GM12878 (cell line): ENCODE measurements around the gene CSMD2. TPM values are rescaled to one million over a fixed set of nuclear protein-coding genes. Genes with fewer than 3 reads are reported as not detected.

Experiments used
- ATAC-seq: fragments of 200-7000 bp; cut with Tn5 transposase; 3 replicates; pipeline ENCODE4 v1.9.1; 2020; ENCODE audit warnings: mild to moderate bottlenecking, moderate library complexity
- BruUV-seq: library from RNA; stranded (reverse); fragments of 400-500 nt; replicated peaks from 2 replicates; lab custom pipeline; 2021; lab: Mats Ljungman, UMichigan
- CTCF ChIA-PET: fragments of 300-600 bp; sonication (Branson Sonifier 250); formaldehyde crosslinking; extraction: SDS; loops from one replicate; lab custom pipeline; 2021; ENCODE audit warnings: inconsistent platforms; lab: Yijun Ruan, JAX
- POLR2A ChIA-PET: fragments of 350-600 bp; formaldehyde crosslinking; extraction: SDS; loops from one replicate; lab custom pipeline; 2021; ENCODE audit warnings: inconsistent platforms; lab: Charles Lee
- RAD21 ChIA-PET: fragments of 300-600 bp; sonication (Branson Sonifier 250); formaldehyde crosslinking; loops from one replicate; lab custom pipeline; 2023; ENCODE audit warnings: antibody characterized with exemption; ENCODE audit not compliant: unreplicated experiment; lab: Charles Lee
- SMC1A ChIA-PET: fragments of 300-600 bp; sonication (Branson Sonifier 250); formaldehyde crosslinking; loops from one replicate; lab custom pipeline; 2023; ENCODE audit not compliant: unreplicated experiment, uncharacterized antibody; lab: Charles Lee
- DNase-seq: peaks from one replicate; pipeline ENCODE4 v3.0.0-alpha.2; 2011; ENCODE audit warnings: low read depth, low spot score
- FAIRE-seq: peaks from 3 replicates; lab custom pipeline; 2011; peaks lifted over from hg19 to GRCh38; lab: Jason Lieb, UNC
- H2AFZ ChIP-seq: 2 replicates; pipeline ENCODE4 v1.6.0; 2011; ENCODE audit warnings: low read depth, low read length, control low read depth; ENCODE audit not compliant: control insufficient read depth
- H3K27ac ChIP-seq: 2 replicates; pipeline ENCODE4 v1.5.1; 2011; ENCODE audit warnings: control low read depth; ENCODE audit not compliant: control insufficient read depth, insufficient read depth
- H3K27me3 ChIP-seq, 2 experiments: replicated peaks in 1 of 2; 2 replicates each; pipeline versions ENCODE4 v1.6.0 to v1.6.1; 2011; ENCODE audit warnings: low read length in 1 of 2; ENCODE audit not compliant: control insufficient read depth in 2 of 2, insufficient read depth in 2 of 2
- H3K36me3 ChIP-seq, 2 experiments: 2 replicates each; pipeline ENCODE4 v1.5.1; 2011; ENCODE audit warnings: low read length in 1 of 2; ENCODE audit not compliant: control insufficient read depth in 2 of 2, insufficient read depth in 2 of 2
- H3K4me1 ChIP-seq: 2 replicates; pipeline ENCODE4 v1.6.1; 2011; ENCODE audit warnings: mild to moderate bottlenecking, low read length, moderate library complexity, mixed read lengths; ENCODE audit not compliant: control insufficient read depth, insufficient read depth
- H3K4me2 ChIP-seq: 2 replicates; pipeline ENCODE4 v1.6.0; 2011; ENCODE audit warnings: control low read depth; ENCODE audit not compliant: control insufficient read depth, insufficient read depth
- H3K4me3 ChIP-seq: fragments of 200-600 bp; sonication (generic); 2 replicates; pipeline ENCODE4 v1.5.1; 2016
- H3K79me2 ChIP-seq: 2 replicates; pipeline ENCODE4 v1.6.0; 2011; ENCODE audit warnings: low read length; ENCODE audit not compliant: control insufficient read depth, insufficient read depth
- H3K9ac ChIP-seq: 2 replicates; pipeline ENCODE4 v1.8.0; 2011; ENCODE audit warnings: low read length, control low read depth, mixed read lengths; ENCODE audit not compliant: control insufficient read depth, insufficient read depth
- H3K9me3 ChIP-seq: replicated peaks from 3 replicates; pipeline ENCODE4 v1.5.1; 2011; ENCODE audit warnings: mild to moderate bottlenecking, low read length; ENCODE audit not compliant: control insufficient read depth, insufficient read depth
- H4K20me1 ChIP-seq: 2 replicates; pipeline ENCODE4 v1.6.0; 2011; ENCODE audit not compliant: control insufficient read depth, insufficient read depth
- CHD2 ChIP-seq: IDR thresholded peaks from 2 replicates; pipeline ENCODE4 v1.6.1; 2011; ENCODE audit warnings: low read depth, low read length, improper control_type of control experiment, borderline replicate concordance
- EED ChIP-seq: sonication (generic); IDR thresholded peaks from 2 replicates; pipeline ENCODE4 v1.6.1; 2016; ENCODE audit warnings: antibody characterized with exemption, low read depth
- HDAC2 ChIP-seq: fragments of 200-600 bp; sonication (generic); IDR thresholded peaks from 2 replicates; pipeline ENCODE4 v1.6.1; 2017
- MYC ChIP-seq: IDR thresholded peaks from 2 replicates; pipeline ENCODE4 v1.6.1; 2011; ENCODE audit warnings: mild to moderate bottlenecking, low read length, moderate library complexity, inconsistent platforms; ENCODE audit not compliant: insufficient read depth, insufficient replicate concordance, insufficient read length, severe bottlenecking
- SIX5 ChIP-seq: IDR thresholded peaks from 2 replicates; pipeline ENCODE4 v1.6.1; 2011; ENCODE audit warnings: mild to moderate bottlenecking, low read depth, low read length, moderate library complexity; ENCODE audit not compliant: severe bottlenecking
- SRF ChIP-seq, 2 experiments: IDR thresholded peaks; 2 replicates each; pipeline ENCODE4 v1.6.1; 2011; ENCODE audit warnings: low read depth in 2 of 2, low read length in 2 of 2, mild to moderate bottlenecking in 1 of 2, moderate library complexity in 1 of 2
- WRNIP1 ChIP-seq: IDR thresholded peaks from 2 replicates; pipeline ENCODE4 v1.6.1; 2011; ENCODE audit warnings: low read depth, low read length, improper control_type of control experiment, borderline replicate concordance
- YY1 ChIP-seq: IDR thresholded peaks from 2 replicates; pipeline ENCODE4 v1.6.1; 2011; ENCODE audit warnings: low read depth, mild to moderate bottlenecking, low read length
- ZNF622 ChIP-seq: fragments of 450-650 bp; IDR thresholded peaks from 2 replicates; pipeline ENCODE4 v1.6.1; 2017; ENCODE audit warnings: mild to moderate bottlenecking, inconsistent platforms
- WGBS: methylation state at CpG from one replicate; pipeline ENCODE4 v1.1.6; 2016; ENCODE audit warnings: low lambda C conversion rate; ENCODE audit not compliant: insufficient replicate concordance, insufficient coverage; ENCODE audit errors: missing lambda C conversion rate; 5-methylcytosine and 5-hydroxymethylcytosine counted together
- in situ Hi-C: fragments of 300-500 bp; cut with MboI; formaldehyde crosslinking; loops from 9 replicates; pipeline ENCODE4 v1.14.3; 2018; ENCODE audit warnings: mixed read lengths
- intact Hi-C: fragments of 100-400 bp; cut with micrococcal nuclease; formaldehyde crosslinking; loops from one replicate; pipeline ENCODE4 v1.14.2; 2022; ENCODE audit not compliant: unreplicated experiment
- polyA plus RNA-seq, 11 experiments: library from polyadenylated mRNA; depleted of rRNA in 4 of 11; unstranded in 6 of 11; stranded (reverse) in 5 of 11; fragments of >200 nt; fragmentation: Nextera tagmentation in 4 of 11; fragmentation: Illumina TruSeq in 1 of 11; extraction: Ambion mirVana in 4 of 11; extraction: Trizol in 1 of 11; gene quantifications; 1 replicate in 1 of 11; 2 replicates in 10 of 11; pipeline versions ENCODE4 v1.2.1 to v1.2.3, GENCODE V29; 2011 to 2016; ENCODE audit warnings: inconsistent platforms in 2 of 11, missing spikeins in 2 of 11, low read depth in 1 of 11
- total RNA-seq, 4 experiments: library from RNA; depleted of rRNA in 3 of 4; stranded (reverse); fragments of >200 nt in 3 of 4; fragmentation: Illumina TruSeq in 1 of 4; extraction: Trizol in 1 of 4; gene quantifications; 2 replicates each; pipeline versions ENCODE4 v1.2.1 to v1.2.3, GENCODE V29; 2013 to 2021
- TF ChIP-seq, protein P1 (sequence below): IDR thresholded peaks from 2 replicates; pipeline ENCODE4 v1.6.1; 2011; ENCODE audit warnings: low read depth, mild to moderate bottlenecking, low read length, moderate library complexity, borderline replicate concordance; ENCODE audit errors: extremely low read depth
- TF ChIP-seq, protein P2 (sequence below): IDR thresholded peaks from 2 replicates; pipeline ENCODE4 v1.6.1; 2012; ENCODE audit warnings: improper control_type of control experiment, low read depth, low read length; ENCODE audit not compliant: insufficient replicate concordance
- TF ChIP-seq, protein P3 (sequence below): fragments of 450-650 bp; IDR thresholded peaks from 2 replicates; pipeline ENCODE4 v1.6.1; 2018; ENCODE audit warnings: borderline replicate concordance, mild to moderate bottlenecking; ENCODE audit not compliant: partially characterized antibody

The CSMD2 gene
- total and polyA plus RNA-seq, 10 of the 15 experiments (the other 5 are each of a cell fraction or from before 2014, with no cell fraction given) = under 0.01 TPM; not detected in 9

DNA sequence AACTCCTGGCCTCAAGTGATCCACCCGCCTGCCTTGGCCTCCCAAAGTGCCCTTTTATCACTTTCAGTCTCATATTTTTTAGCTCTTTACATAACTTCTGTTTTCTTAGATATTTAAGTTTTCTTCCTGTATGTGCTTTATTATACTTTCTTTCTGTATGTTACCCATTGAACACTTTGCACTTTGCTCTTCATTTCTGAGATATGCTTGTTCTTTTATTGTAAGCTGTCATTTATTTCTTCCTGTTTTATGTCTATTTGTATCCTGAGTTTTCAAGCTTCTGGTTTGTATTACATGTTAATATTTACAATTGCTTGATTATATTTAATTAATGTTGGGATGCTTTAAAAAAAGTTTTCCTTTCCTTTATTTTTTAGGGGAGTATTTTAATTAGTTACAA, 656.9 kb downstream of the CSMD2 start:
- no peaks in the 10 kb centered on the region for H3K27me3 ChIP-seq
- ATAC-seq = no peak
- DNase-seq = no peak
- ChIA-PET CTCF (no interaction called here), RAD21 (no interaction called here), SMC1A (no interaction called here), POLR2A (no interaction called here)
- H3K36me3 ChIP-seq = no peaks in the 10 kb centered on the region
- H3K9ac ChIP-seq = no peak overlapping the region
- 27% methylated on average over 1 of the region's 1 CpG for WGBS
- no peak overlapping the region for H3K4me2 ChIP-seq
- H3K4me3 ChIP-seq = no peak overlapping the region
- H4K20me1 ChIP-seq = no peaks in the 10 kb centered on the region
- in situ Hi-C loops = no loop called here
- TF ChIP-seq WRNIP1 = no peak
- no peak for TF ChIP-seq YY1
- TF ChIP-seq, protein P1, sequence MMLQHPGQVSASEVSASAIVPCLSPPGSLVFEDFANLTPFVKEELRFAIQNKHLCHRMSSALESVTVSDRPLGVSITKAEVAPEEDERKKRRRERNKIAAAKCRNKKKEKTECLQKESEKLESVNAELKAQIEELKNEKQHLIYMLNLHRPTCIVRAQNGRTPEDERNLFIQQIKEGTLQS = no peak
- TF ChIP-seq SRF (IDR thresholded peaks at IDR 0.05; ENCODE audit: low read depth in 2 of 2, low read length in 2 of 2) = no peak
- no peak for TF ChIP-seq EED
- TF ChIP-seq CHD2 = no peak
- TF ChIP-seq, protein P2, sequence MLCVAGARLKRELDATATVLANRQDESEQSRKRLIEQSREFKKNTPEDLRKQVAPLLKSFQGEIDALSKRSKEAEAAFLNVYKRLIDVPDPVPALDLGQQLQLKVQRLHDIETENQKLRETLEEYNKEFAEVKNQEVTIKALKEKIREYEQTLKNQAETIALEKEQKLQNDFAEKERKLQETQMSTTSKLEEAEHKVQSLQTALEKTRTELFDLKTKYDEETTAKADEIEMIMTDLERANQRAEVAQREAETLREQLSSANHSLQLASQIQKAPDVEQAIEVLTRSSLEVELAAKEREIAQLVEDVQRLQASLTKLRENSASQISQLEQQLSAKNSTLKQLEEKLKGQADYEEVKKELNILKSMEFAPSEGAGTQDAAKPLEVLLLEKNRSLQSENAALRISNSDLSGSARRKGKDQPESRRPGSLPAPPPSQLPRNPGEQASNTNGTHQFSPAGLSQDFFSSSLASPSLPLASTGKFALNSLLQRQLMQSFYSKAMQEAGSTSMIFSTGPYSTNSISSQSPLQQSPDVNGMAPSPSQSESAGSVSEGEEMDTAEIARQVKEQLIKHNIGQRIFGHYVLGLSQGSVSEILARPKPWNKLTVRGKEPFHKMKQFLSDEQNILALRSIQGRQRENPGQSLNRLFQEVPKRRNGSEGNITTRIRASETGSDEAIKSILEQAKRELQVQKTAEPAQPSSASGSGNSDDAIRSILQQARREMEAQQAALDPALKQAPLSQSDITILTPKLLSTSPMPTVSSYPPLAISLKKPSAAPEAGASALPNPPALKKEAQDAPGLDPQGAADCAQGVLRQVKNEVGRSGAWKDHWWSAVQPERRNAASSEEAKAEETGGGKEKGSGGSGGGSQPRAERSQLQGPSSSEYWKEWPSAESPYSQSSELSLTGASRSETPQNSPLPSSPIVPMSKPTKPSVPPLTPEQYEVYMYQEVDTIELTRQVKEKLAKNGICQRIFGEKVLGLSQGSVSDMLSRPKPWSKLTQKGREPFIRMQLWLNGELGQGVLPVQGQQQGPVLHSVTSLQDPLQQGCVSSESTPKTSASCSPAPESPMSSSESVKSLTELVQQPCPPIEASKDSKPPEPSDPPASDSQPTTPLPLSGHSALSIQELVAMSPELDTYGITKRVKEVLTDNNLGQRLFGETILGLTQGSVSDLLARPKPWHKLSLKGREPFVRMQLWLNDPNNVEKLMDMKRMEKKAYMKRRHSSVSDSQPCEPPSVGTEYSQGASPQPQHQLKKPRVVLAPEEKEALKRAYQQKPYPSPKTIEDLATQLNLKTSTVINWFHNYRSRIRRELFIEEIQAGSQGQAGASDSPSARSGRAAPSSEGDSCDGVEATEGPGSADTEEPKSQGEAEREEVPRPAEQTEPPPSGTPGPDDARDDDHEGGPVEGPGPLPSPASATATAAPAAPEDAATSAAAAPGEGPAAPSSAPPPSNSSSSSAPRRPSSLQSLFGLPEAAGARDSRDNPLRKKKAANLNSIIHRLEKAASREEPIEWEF = no peak
- TF ChIP-seq ZNF622 = no peak
- TF ChIP-seq MYC = no peak
- TF ChIP-seq SIX5 = no peak
- no peak for TF ChIP-seq HDAC2
- TF ChIP-seq, protein P3, sequence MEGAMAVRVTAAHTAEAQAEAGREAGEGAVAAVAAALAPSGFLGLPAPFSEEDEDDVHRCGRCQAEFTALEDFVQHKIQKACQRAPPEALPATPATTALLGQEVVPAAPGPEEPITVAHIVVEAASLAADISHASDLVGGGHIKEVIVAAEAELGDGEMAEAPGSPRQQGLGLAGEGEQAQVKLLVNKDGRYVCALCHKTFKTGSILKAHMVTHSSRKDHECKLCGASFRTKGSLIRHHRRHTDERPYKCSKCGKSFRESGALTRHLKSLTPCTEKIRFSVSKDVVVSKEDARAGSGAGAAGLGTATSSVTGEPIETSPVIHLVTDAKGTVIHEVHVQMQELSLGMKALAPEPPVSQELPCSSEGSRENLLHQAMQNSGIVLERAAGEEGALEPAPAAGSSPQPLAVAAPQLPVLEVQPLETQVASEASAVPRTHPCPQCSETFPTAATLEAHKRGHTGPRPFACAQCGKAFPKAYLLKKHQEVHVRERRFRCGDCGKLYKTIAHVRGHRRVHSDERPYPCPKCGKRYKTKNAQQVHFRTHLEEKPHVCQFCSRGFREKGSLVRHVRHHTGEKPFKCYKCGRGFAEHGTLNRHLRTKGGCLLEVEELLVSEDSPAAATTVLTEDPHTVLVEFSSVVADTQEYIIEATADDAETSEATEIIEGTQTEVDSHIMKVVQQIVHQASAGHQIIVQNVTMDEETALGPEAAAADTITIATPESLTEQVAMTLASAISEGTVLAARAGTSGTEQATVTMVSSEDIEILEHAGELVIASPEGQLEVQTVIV = no peak
- BruUV-seq = no TSS peak
- no peaks in the 10 kb centered on the region for H3K4me1 ChIP-seq
- H3K79me2 ChIP-seq = no peaks in the 10 kb centered on the region
- H3K9me3 ChIP-seq = no peaks in the 10 kb centered on the region
- FAIRE-seq = no peak
- no peak overlapping the region for H2AFZ ChIP-seq
- intact Hi-C loops = no loop called here
- H3K27ac ChIP-seq = no peak overlapping the region
